LNCAP (cell line): ENCODE measurements around the gene EEF1A2.

Source experiments
- CTCF ChIP-seq: fragments of 450-650 bp; IDR thresholded peaks from 2 replicates; pipeline ENCODE4 v1.5.1; 2017; ENCODE audit warnings: mild to moderate bottlenecking

EEF1A2 gene

DNA sequence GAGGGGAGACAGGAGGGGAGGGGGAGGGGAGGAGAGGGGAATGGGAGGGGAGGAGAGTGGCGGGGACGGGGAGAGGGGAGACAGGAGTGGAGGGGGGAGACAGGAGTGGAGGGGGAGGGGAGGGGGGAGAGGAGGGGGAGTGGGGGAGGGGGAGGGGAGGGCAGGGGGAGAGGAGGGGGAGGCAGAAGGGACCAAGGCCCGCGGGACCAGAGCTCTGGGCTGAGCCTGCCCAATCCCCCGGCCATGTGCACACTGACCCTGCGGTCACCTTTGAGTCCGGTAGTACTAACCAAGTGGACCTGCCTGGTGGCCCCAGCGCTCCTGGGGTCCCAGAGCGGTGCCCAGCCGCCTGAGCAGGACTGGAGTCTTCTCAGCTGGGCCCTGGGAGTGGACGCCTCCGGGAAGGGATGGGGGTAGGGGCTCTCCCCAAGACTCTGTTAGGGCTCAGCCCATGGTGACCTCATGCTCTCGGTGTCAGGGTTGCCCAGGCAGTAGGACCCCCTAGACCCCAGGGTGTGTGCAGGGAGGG, 26.0 kb downstream of the EEF1A2 start:
- TF ChIP-seq CTCF = no peak

DNA sequence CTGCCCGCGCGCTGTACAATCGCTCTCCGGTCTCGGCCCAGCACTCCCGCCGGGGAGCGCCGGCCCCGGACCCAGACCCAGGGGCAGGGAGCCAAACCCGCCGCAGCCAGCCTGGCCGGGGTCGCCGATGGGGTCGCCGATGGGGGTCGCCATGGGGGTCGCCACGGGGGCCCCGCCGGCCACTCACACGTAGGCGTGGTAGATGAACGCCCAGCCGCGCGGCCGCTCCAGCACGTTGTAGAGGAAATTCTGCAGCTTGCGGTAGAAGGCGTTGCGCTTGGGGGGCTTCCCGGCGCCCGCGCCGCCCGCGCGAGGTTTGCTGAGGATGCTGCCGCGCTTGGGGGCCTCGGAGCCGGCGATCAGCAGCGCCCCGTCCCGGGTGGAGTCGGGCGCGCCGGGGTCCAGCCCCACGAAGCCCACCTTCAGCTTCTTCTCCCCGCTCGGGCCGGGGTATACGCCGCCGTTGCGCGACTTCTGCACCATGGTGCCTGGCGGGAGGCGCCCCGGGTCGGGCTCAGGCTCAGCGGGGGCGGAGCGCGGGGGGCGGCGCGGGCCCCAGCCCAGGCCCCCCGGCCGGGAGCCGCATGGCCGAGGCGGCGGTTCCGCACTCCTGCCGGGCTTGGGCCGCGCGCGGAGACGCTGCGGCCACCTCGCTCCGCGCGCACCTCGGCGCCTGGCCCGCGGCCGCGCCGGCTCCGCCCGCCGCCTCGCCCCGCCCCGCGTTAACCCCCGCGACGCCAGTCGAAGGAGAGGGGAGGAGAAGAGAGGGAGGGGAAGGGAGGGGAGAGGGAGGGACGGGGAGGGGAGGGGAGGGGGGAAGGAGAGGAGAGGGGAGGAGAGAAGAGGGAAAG, 26.7 kb downstream of the EEF1A2 start, which contains the start of gene KCNQ2:
Gene KCNQ2 (minus strand): TSS at position 675 of the 851 bp plus-strand sequence. CDS start 192 bp downstream, at position 483.
- TF ChIP-seq CTCF = no peak

DNA sequence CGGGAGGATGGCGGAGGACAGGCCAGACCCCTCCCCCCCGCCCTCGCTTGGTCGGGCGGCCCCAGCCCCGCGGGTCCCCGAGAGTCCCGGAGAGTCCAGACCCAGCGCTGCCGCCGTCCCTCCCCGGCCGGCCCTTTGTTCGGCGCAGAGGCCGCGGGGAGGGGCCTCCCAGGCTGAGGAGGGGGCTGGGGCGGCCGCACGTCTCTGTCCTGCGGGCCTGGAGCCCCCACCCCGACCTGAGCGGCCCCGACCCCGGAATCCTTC, 27.2 kb downstream of the EEF1A2 start:
- TF ChIP-seq CTCF = no peak

GRCh38 chr20:63471002-63471716, 27.7 kb downstream of the EEF1A2 start:
- TF ChIP-seq CTCF = no peak

DNA sequence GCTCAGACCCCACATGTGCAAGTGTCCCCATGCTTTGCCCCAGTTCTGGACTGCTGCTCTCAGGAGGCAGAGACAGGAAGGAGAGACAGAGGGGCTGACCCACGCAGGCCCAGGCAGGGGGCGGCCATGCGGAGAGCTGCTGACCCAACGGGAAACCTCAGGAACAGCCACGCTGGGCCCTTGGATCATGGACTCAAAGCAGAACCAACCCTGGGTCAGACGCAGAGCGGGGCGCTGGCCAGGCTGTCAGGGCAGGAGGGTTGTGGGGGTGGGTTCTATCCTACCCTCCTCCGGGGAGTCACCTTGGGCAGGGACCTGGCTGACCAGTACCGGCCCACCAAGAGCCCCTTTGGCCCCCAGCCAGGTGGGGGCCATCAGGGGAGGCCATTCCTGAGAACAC, 28.5 kb downstream of the EEF1A2 start:
- TF ChIP-seq CTCF = no peak

- no peak for TF ChIP-seq CTCF
These were observed 29.2 kb downstream of the EEF1A2 start for GRCh38 chr20:63469713-63470101.

GRCh38 chr20:63469019-63469712, 29.7 kb downstream of the EEF1A2 start:
- no peak for TF ChIP-seq CTCF
